Common myeloid progenitor, CD34-positive (primary cell): ENCODE data around the gene FBXL19.
A peak's percentile ranks its signal among the peaks of the same experiment; 100 is the strongest.

Experiments used
- CTCF ChIA-PET: fragments of 350-600 bp; sonication (Branson Sonifier 250); formaldehyde crosslinking; loops from one replicate; lab custom pipeline; 2021; ENCODE audit warnings: antibody characterized with exemption; lab: Charles Lee
- POLR2A ChIA-PET: fragments of 350-600 bp; sonication (Branson Sonifier 250); formaldehyde crosslinking; loops from one replicate; lab custom pipeline; 2021; ENCODE audit warnings: antibody characterized with exemption; lab: Charles Lee
- DNase-seq, 3 donors: peaks; one replicate each; pipeline versions ENCODE4 v3.0.0 to v3.0.0-alpha.2; 2013
- H3K27ac ChIP-seq, 2 experiments: 1 replicate in 1 of 2; 2 replicates in 1 of 2; pipeline ENCODE4 v1.7.0; 2013; ENCODE audit warnings: inconsistent platforms in 2 of 2, low read length in 2 of 2, mild to moderate bottlenecking in 2 of 2, low read depth in 1 of 2, moderate library complexity in 1 of 2; ENCODE audit not compliant: severe bottlenecking in 2 of 2, insufficient read depth in 1 of 2, poor library complexity in 1 of 2
- H3K27me3 ChIP-seq, 5 experiments: replicated peaks in 2 of 5; 1 replicate in 3 of 5; 2 replicates in 2 of 5; pipeline versions ENCODE4 v1.6.1 to v1.7.0; 2013; ENCODE audit warnings: low read length in 4 of 5, mild to moderate bottlenecking in 2 of 5, moderate library complexity in 2 of 5, inconsistent platforms in 1 of 5; ENCODE audit not compliant: insufficient read depth in 5 of 5, control insufficient read depth in 4 of 5
- H3K36me3 ChIP-seq, 4 experiments: 1 replicate in 2 of 4; 2 replicates in 2 of 4; pipeline versions ENCODE4 v1.6.1 to v1.7.0; 2013; ENCODE audit warnings: low read length in 3 of 4, control low read depth in 1 of 4, mild to moderate bottlenecking in 1 of 4; ENCODE audit not compliant: control insufficient read depth in 4 of 4, insufficient read depth in 4 of 4
- H3K4me1 ChIP-seq, 4 experiments: 1 replicate in 3 of 4; 2 replicates in 1 of 4; pipeline versions ENCODE4 v1.6.1 to v1.7.1; 2013; ENCODE audit warnings: low read length in 3 of 4, mild to moderate bottlenecking in 3 of 4, control low read depth in 1 of 4, inconsistent platforms in 1 of 4, moderate library complexity in 1 of 4; ENCODE audit not compliant: control insufficient read depth in 4 of 4, insufficient read depth in 4 of 4; ENCODE audit errors: control extremely low read depth in 1 of 4
- H3K4me3 ChIP-seq, 7 experiments: 1 replicate in 4 of 7; 2 replicates in 3 of 7; pipeline versions ENCODE4 v1.5.1 to v1.7.0; 2013; ENCODE audit warnings: mild to moderate bottlenecking in 7 of 7, low read length in 6 of 7, moderate library complexity in 6 of 7, inconsistent platforms in 2 of 7, low read depth in 2 of 7, control low read depth in 1 of 7; ENCODE audit not compliant: insufficient read depth in 4 of 7, control insufficient read depth in 1 of 7; ENCODE audit errors: extremely low read depth in 1 of 7
- H3K9me3 ChIP-seq, 5 experiments: 1 replicate in 4 of 5; 2 replicates in 1 of 5; pipeline versions ENCODE4 v1.6.1 to v1.7.1; 2013; ENCODE audit warnings: low read length in 4 of 5, mild to moderate bottlenecking in 2 of 5, inconsistent platforms in 1 of 5, low read depth in 1 of 5, moderate library complexity in 1 of 5; ENCODE audit not compliant: control insufficient read depth in 4 of 5, insufficient read depth in 2 of 5; ENCODE audit errors: control extremely low read depth in 1 of 5
- WGBS: methylation state at CpG from one replicate; pipeline ENCODE4 v1.1.5; 2013; ENCODE audit not compliant: insufficient coverage; 5-methylcytosine and 5-hydroxymethylcytosine counted together

The FBXL19 gene

GRCh38 chr16:30882429-30883310, 40.7 kb upstream of the FBXL19 start:
- peaks cover 8 to 47% (median 20%) of the 10 kb centered on the region in 4 experiments for H3K36me3 ChIP-seq
- peak overlapping the region in 1 of 2 experiments; percentile 20 for H3K27ac ChIP-seq
- CTCF ChIA-PET, result interaction anchor here (1.1 to 1.4 kb wide), 3 partner anchors 10 to 38 kb away, joined by 3 to 5 read pairs (median 4); no protein-coding TSS in a partner anchor
- peaks cover 0 to 9% (median 3%) of the 10 kb centered on the region in 4 experiments for H3K4me1 ChIP-seq
- POLR2A ChIA-PET, result interaction anchor here (0.7 kb wide), 1 partner anchor 170 kb away, joined by 3 read pairs; no protein-coding TSS in a partner anchor
- no peak overlapping the region for H3K4me3 ChIP-seq
- 95% methylated on average over 3 of the region's 4 CpGs for WGBS
- H3K27me3 ChIP-seq, result no peaks in the 10 kb centered on the region
- H3K9me3 ChIP-seq, result no peaks in the 10 kb centered on the region
- DNase-seq, result no peak

- Histone ChIP-seq H3K9me3 (no peaks in the 10 kb centered on the region), H3K4me3 (no peak overlapping the region), H3K27me3 (no peaks in the 10 kb centered on the region), H3K4me1 (peaks cover 0 to 9% (median 3%) of the 10 kb centered on the region in 4 experiments), H3K36me3 (peaks cover 8 to 56% (median 22%) of the 10 kb centered on the region in 4 experiments), H3K27ac (no peak overlapping the region)
- 88% methylated on average over 1 of the region's 3 CpGs for WGBS
- no peak for DNase-seq
- ChIA-PET POLR2A (no interaction called here), CTCF (interaction anchor here (0.7 kb wide), 1 partner anchor 18 kb away, joined by 3 read pairs; no protein-coding TSS in a partner anchor)
These were observed 38.6 kb upstream of the FBXL19 start for GRCh38 chr16:30884760-30885159.

GRCh38 chr16:30885196-30885595, 38.2 kb upstream of the FBXL19 start:
- no peak overlapping the region for H3K4me3 ChIP-seq
- no peak for DNase-seq
- no peak overlapping the region for H3K27ac ChIP-seq
- ChIA-PET POLR2A (no interaction called here), CTCF (interaction anchor here (1.6 kb wide), 1 partner anchor 30 kb away, joined by 3 read pairs; no protein-coding TSS in a partner anchor)
- peaks cover 0 to 9% (median 3%) of the 10 kb centered on the region in 4 experiments for H3K4me1 ChIP-seq
- WGBS, result 98% methylated on average over 9 of the region's 9 CpGs
- H3K27me3 ChIP-seq, result no peaks in the 10 kb centered on the region
- peaks cover 8 to 55% (median 22%) of the 10 kb centered on the region in 4 experiments for H3K36me3 ChIP-seq
- H3K9me3 ChIP-seq, result no peaks in the 10 kb centered on the region

GRCh38 chr16:30886145-30886544, 37.2 kb upstream of the FBXL19 start:
- no peak for DNase-seq
- CTCF ChIA-PET, result interaction anchor here (0.9 to 1.6 kb wide), 3 partner anchors 11 to 72 kb away, joined by 3 to 4 read pairs (median 3); no protein-coding TSS in a partner anchor

GRCh38 chr16:30887927-30888326, 35.4 kb upstream of the FBXL19 start:
- ChIA-PET POLR2A (no interaction called here), CTCF (interaction anchor here (1.2 kb wide), 1 partner anchor 44 kb away, joined by 3 read pairs; no protein-coding TSS in a partner anchor)
- Histone ChIP-seq H3K4me3 (no peak overlapping the region), H3K9me3 (no peaks in the 10 kb centered on the region), H3K27ac (no peak overlapping the region), H3K27me3 (no peaks in the 10 kb centered on the region), H3K4me1 (peaks cover 0 to 10% (median 7%) of the 10 kb centered on the region in 4 experiments), H3K36me3 (peaks cover 9 to 51% (median 22%) of the 10 kb centered on the region in 4 experiments)
- no peak for DNase-seq
- 98% methylated on average over 6 of the region's 9 CpGs for WGBS

More at GRCh38 chr16:30886145-30886544, 37.2 kb upstream of the FBXL19 start:
- H3K9me3 ChIP-seq, result no peaks in the 10 kb centered on the region
- 100% methylated on average over 1 of the region's 1 CpG for WGBS
- H3K27me3 ChIP-seq, result no peaks in the 10 kb centered on the region
- no peak overlapping the region for H3K27ac ChIP-seq
- no peak overlapping the region for H3K4me3 ChIP-seq
- H3K36me3 ChIP-seq, result peaks cover 8 to 58% (median 22%) of the 10 kb centered on the region in 4 experiments
- peaks cover 0 to 9% (median 3%) of the 10 kb centered on the region in 4 experiments for H3K4me1 ChIP-seq
- POLR2A ChIA-PET, result interaction anchor here (1.3 kb wide), 1 partner anchor 11 kb away, joined by 3 read pairs; no protein-coding TSS in a partner anchor

- 96% methylated on average over 6 of the region's 8 CpGs for WGBS
- Histone ChIP-seq H3K36me3 (peaks cover 9 to 50% (median 22%) of the 10 kb centered on the region in 4 experiments), H3K4me3 (no peak overlapping the region), H3K27ac (no peak overlapping the region), H3K27me3 (no peaks in the 10 kb centered on the region), H3K9me3 (no peaks in the 10 kb centered on the region), H3K4me1 (peaks cover 0 to 16% (median 14%) of the 10 kb centered on the region in 4 experiments)
- CTCF ChIA-PET, result interaction anchor here (1.1 to 1.4 kb wide), 2 partner anchors 12 to 46 kb away, joined by 3 to 4 read pairs; no protein-coding TSS in a partner anchor
- POLR2A ChIA-PET, result interaction anchor here (0.9 kb wide), 1 partner anchor 13 kb away, joined by 3 read pairs; no protein-coding TSS in a partner anchor
- DNase-seq, result no peak
These were observed 34.4 kb upstream of the FBXL19 start for GRCh38 chr16:30888856-30889499.
